ENCODE measurements around the gene MAST1. TPM values are rescaled to one million over a fixed set of nuclear protein-coding genes. Genes with fewer than 3 reads are reported as not detected.
"Not testable (repeated sequence)": the region's sequence is repeated elsewhere in the genome, so short reads cannot be mapped to it uniquely, and the experiment has no call there.

The MAST1 gene
- total RNA-seq, 1 donor from 2014 or later = 0.36 TPM

DNA sequence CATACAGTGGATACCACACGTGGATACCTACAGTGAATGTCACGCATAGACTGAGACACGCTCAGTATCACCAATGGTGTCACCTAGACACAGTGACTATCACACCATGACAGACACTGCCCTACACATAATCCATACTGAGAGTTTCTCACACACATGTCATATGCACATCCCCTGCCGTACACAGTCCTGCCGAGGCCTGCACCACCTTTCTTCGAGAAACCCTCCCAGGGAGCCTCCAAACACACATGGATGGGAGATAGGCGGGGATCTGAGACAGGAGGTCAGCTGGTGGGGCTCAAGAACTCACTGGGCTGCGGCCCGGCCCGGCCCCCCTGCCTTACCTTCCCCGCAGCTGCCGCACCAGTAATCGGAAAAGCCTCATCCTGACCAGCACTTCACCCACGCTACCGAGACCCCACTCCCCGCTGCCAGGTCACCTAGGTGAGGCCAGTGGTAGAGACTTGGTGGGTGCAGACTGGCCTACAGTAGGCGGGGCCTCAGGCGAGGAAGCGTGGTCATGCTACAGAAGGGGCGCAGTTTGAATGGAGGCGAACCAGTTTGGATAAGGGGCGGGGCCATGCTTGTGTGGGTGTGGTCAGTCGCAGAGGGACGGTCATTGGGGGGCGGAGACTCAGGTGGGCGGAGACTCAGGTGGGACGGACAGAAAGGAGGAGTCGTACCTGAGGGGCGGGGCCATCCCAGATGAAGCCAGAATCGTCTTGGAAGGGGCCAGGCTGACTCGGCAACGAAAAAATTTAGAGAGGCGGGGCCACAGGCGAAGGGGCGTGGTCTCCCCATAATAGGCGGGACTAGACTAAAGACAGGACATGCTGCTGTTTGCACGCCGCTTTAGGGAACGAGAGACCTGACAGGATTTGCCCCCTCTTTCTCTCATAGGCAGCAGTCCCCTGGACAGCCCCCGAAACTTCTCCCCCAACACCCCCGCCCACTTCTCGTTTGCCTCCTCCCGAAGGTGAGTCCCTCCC is 2.1 kb downstream of the MAST1 start:
- peak; percentile 69 for DNase-seq (ENCODE audit: low spot score)

DNA sequence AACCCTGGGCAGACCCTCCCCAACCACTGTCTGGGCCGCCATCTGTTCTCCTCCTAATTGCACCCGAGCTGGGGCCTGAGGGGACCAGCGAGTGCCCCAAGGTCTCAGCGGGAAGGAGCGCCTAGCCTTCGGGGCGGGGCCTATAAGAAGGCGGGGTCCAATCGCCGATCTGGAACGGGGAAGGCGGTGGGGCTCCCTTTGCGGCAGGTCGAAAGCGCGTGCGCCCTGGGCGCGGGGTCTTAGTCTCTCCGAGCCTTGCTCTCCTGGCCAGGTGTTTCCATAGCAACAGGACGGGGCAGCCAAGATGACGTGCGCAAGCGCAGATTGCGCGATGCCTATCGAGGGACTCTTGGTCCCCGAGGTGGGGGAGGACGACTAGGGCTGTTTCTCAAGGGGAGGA is 2.8 kb downstream of the MAST1 start:
- no peak for DNase-seq (ENCODE audit: low spot score)

DNA sequence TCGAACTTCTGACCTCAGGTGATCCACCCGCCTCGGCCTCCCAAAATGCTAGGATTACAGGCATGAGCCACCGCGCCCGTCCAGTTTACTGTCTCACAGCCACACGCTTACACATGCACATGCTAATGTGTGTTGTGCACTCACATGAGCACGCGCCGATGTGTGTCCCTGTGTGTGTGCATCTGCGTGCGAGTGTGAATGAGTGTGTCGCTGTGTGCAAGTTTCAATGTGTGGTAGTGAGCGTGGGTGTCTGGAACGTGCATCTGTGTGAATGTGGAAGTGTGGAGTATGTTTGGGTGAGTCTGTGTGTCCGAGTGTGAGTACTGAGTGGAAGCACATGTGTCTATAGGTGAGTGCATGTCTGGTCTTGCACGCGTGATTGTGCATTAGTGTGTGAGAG is 4.2 kb downstream of the MAST1 start:
- DNase-seq (ENCODE audit: low spot score) = no peak

GRCh38 chr19:12843328-12843727 is 5.0 kb downstream of the MAST1 start:
- no peak for DNase-seq (ENCODE audit: low spot score)

- DNase-seq (ENCODE audit: low spot score) = no peak
Measured at GRCh38 chr19:12843999-12844732, 5.9 kb downstream of the MAST1 start.

- DNase-seq (ENCODE audit: low spot score) = not testable (repeated sequence)
Measured at GRCh38 chr19:12846613-12847012, 8.3 kb downstream of the MAST1 start.

GRCh38 chr19:12847159-12848139 is 9.1 kb downstream of the MAST1 start:
- peak; percentile 86 for DNase-seq (ENCODE audit: low spot score)

DNA sequence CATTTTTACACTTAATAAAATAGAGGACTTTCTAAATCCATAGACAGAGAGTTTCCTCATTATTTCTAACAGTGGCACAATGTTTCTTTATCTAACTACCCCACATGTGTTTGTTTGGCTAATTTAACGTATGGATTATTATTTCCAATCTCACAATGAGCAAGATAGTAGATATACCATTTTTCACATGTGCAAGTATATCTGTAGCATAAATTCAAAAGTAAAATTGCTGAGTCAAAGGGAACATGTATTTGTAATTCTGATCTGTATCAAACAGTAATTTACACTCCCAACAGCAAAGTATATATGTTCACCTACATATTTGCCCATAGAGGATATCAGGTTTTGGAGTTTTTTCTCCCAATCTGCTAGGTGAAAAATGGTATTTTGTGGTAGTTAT is 18.3 kb downstream of the MAST1 start:
- no peak for DNase-seq (ENCODE audit: low spot score)

- no peak for DNase-seq (ENCODE audit: low spot score)
Measured at GRCh38 chr19:12858041-12858928, 20.0 kb downstream of the MAST1 start.

GRCh38 chr19:12859546-12859945 is 21.2 kb downstream of the MAST1 start:
- DNase-seq (ENCODE audit: low spot score) = no peak

GRCh38 chr19:12864143-12864542 is 25.8 kb downstream of the MAST1 start:
- DNase-seq (ENCODE audit: low spot score) = no peak

DNA sequence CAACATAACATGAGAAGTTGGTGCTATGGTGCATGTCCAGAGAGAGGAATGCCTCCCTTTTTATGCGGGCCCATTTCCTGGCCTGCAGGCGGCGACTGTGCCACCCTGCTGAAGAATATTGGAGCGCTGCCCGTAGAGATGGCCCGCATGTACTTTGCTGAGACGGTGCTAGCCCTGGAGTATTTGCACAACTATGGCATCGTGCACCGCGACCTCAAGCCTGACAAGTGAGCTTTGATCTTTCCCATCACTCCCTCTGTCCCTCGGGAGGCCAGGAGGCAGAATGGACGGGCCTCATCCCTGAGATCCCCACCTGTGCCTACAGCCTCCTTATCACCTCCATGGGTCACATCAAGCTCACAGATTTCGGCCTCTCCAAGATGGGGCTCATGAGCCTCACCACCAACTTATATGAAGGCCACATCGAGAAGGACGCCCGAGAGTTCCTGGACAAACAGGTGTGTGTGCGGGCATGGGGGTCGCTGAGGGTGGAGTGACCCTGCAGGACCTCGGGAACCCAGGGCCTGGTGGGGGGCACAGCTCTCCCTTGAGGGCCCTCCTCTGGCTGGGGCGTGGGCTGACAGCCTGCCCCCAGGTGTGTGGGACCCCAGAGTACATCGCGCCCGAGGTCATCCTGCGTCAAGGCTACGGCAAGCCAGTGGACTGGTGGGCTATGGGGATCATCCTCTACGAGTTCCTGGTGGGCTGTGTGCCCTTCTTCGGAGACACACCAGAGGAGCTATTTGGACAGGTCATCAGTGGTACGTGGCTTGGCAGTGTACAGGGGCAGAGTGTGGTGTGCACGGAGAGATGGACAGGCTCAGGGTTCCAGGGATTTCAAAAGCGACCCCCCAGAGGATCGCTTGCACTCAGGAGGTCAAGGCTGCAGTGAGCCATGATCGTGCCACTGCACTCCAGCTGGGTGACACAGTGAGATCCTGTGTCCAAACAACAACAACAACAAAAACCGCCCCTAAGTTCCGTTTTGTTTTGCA is 26.7 kb downstream of the MAST1 start:
- no peak for DNase-seq (ENCODE audit: low spot score)

DNA sequence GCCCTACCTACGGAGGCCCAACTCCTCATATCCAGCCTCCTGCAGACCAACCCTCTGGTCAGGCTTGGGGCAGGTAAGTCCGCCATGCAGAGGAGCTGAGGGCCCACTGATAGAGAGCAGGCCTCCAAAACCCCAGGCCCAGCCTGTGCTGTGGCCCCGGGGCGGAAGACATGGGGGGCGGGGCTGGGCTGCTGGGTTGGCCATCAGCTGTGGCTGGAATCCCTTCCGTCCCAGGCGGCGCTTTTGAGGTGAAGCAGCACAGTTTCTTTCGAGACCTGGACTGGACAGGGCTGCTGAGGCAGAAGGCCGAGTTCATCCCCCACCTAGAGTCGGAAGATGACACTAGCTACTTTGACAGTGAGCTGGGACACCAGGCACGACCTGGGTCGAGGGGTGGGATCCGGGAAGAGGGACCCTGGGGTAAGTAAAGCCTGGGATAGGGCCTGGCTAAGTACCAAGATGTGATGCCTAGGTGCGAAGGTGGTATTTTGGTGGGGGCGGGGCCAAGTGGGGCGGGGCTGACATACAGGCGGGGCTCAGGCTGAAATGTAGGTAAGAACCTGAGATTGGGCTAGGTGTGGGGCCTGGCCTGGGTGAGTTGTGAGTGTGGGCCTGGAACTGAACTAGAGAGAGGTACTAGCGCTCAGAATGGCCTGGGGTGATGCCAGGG is 27.6 kb downstream of the MAST1 start:
- no peak for DNase-seq (ENCODE audit: low spot score)

DNA sequence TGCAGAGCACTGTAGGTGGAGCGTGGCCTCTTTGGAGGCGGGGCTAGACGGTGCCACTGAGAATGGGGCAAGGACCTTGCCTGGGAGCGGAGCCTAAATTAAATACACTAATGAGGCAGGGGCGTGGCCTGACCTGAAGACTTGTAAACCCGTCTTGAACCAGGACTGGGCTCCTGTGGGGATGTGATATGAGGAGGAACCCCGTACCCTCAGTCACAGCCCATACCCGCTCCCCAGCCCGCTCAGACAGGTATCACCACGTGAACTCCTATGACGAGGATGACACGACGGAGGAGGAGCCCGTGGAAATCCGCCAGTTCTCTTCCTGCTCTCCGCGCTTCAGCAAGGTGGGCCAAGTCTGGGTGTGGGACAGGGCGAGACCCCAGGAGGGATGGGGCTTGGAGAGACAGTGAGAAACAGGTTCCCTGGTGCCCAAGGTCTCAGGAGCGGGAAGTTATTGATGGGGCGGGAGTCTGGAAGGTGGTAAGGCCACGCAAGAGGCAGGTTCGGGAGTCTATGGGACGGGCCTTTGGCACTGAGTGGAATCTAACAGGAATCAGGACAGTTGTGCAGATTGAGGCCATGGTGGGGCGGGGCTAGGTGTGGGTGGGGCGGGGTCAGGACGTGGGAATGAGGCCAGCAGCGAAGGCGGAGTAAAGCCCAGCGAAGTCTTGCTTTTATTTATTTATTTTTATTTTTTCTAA is 28.3 kb downstream of the MAST1 start:
- DNase-seq (ENCODE audit: low spot score) = no peak

DNA sequence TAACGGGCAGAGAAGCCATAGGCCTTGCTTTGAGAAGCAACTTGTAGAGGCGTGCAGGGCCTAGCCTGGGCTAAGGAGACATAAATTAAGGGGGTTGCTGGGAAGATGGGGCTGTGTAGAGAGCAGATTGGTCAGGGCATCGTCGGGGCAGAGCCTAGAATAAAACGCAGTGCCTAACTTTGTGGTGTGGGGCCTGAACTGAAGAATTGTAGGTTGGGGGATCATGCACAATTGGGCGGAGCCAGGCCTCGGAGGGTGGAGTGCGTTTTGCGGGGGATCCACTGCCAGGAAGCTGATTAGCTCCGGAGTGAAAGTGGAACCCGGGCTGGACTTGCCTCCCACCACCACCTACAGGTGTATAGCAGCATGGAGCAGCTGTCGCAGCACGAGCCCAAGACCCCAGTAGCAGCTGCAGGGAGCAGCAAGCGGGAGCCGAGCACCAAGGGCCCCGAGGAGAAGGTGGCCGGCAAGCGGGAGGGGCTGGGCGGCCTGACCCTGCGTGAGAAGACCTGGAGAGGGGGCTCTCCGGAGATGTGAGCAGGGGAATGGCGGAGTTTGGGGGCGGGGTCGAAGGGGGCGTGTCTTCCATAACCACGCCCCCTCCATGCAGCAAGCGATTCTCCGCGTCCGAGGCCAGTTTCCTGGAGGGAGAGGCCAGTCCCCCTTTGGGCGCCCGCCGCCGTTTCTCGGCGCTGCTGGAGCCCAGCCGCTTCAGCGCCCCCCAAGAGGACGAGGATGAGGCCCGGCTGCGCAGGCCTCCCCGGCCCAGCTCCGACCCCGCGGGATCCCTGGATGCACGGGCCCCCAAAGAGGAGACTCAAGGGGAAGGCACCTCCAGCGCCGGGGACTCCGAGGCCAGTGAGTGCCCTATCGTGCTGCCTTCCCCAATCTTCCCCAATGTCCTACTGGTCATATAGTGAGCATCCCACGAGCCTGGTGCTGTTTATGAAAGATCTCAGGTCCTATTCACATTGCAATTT is 29.1 kb downstream of the MAST1 start:
- DNase-seq (ENCODE audit: low spot score) = peak; percentile 70

DNA sequence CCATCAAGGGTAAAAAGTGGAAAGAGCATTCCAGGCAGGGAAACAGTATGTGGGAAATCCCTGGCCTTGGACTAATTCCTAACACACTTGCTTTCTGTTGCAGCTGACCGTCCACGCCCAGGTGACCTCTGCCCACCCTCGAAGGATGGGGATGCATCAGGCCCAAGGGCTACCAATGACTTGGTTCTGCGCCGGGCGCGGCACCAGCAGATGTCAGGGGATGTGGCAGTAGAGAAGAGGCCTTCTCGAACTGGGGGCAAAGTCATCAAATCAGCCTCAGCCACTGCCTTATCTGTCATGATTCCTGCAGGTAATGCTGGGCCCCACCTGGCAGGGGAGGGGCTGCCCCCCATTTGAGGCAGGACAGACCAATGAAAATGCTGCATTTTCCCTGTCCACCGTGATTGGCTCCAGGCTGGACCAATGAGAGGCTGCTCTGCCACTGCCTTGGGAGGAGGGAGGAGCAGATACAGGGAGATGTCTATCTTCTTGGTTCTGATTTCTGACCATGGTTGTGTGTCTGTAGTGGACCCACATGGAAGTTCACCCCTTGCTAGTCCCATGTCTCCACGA is 30.3 kb downstream of the MAST1 start:
- no peak for DNase-seq (ENCODE audit: low spot score)

- DNase-seq (ENCODE audit: low spot score) = no peak
Measured at GRCh38 chr19:12871681-12872080, 33.4 kb downstream of the MAST1 start.

Measured in ureter (tissue), 1 donor.